ENCODE measurements around the gene TSPAN19.

DNA sequence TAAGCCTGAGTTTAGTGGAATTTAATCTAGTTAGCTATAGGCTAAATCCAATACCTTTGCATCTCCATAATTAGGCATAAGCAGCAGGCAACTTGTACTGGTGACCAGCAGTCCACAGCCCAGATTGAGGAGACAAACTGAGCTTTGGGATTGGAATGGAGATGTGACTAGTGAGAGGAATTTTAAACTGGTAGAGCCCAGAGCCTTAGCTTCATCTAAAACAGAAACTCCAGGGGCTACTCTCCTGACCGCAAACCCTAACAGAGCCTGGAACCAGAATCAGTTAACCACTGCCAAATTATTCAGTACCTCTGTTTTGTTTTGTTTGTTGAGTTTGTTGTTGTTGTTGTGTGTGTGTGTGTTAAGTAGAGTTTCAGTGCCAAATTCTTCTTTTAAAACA is 53.2 kb downstream of the TSPAN19 start:
- no peak for TF ChIP-seq POLR2A (IDR thresholded peaks at IDR 0.05)
- TF ChIP-seq, protein P1, sequence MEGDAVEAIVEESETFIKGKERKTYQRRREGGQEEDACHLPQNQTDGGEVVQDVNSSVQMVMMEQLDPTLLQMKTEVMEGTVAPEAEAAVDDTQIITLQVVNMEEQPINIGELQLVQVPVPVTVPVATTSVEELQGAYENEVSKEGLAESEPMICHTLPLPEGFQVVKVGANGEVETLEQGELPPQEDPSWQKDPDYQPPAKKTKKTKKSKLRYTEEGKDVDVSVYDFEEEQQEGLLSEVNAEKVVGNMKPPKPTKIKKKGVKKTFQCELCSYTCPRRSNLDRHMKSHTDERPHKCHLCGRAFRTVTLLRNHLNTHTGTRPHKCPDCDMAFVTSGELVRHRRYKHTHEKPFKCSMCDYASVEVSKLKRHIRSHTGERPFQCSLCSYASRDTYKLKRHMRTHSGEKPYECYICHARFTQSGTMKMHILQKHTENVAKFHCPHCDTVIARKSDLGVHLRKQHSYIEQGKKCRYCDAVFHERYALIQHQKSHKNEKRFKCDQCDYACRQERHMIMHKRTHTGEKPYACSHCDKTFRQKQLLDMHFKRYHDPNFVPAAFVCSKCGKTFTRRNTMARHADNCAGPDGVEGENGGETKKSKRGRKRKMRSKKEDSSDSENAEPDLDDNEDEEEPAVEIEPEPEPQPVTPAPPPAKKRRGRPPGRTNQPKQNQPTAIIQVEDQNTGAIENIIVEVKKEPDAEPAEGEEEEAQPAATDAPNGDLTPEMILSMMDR (IDR thresholded peaks at IDR 0.05 in 4 of 5, conservative IDR thresholded peaks at IDR 0.05 in 1 of 5) = no peak
